Uterus (tissue), 4 donors: Measurements from ENCODE around the gene SLC49A3. TPM values are rescaled to one million over a fixed set of nuclear protein-coding genes. Genes with fewer than 3 reads are reported as not detected.

Experiments
- DNase-seq, 2 donors: peaks; one replicate each; pipeline ENCODE4 v3.0.0-alpha.2; 2019 to 2020
- H3K27ac ChIP-seq, 2 donors: fragments of 200-600 bp; sonication (generic); 1 replicate in 1 of 2; 2 replicates in 1 of 2; pipeline ENCODE4 v1.5.1; 2016 to 2018
- H3K27me3 ChIP-seq, 2 donors: fragments of 200-600 bp; sonication (generic); one replicate each; pipeline ENCODE4 v1.5.1; 2018 to 2019; ENCODE audit warnings: control low read depth in 1 of 2
- H3K36me3 ChIP-seq, 2 donors: fragments of 200-600 bp; sonication (generic); one replicate each; pipeline ENCODE4 v1.5.1; 2019; ENCODE audit warnings: control low read depth in 1 of 2
- H3K4me1 ChIP-seq, 2 donors: fragments of 200-600 bp; sonication (generic); one replicate each; pipeline ENCODE4 v1.5.1; 2018 to 2019; ENCODE audit warnings: control low read depth in 1 of 2
- H3K4me3 ChIP-seq, 2 donors: fragments of 200-600 bp; sonication (generic); 1 replicate in 1 of 2; 2 replicates in 1 of 2; pipeline ENCODE4 v1.5.1; 2018 to 2019; ENCODE audit warnings: mild to moderate bottlenecking in 1 of 2
- H3K9me3 ChIP-seq, 2 donors: fragments of 200-600 bp; sonication (generic); one replicate each; pipeline ENCODE4 v1.5.1; 2019; ENCODE audit warnings: control low read depth in 1 of 2
- CTCF ChIP-seq, 4 experiments: fragments of 200-600 bp in 2 of 4; fragments of 450-650 bp in 2 of 4; sonication (generic) in 2 of 4; IDR thresholded peaks; one replicate each; pipeline ENCODE4 v1.5.1; 2016 to 2019; ENCODE audit warnings: antibody characterized with exemption in 4 of 4, mild to moderate bottlenecking in 2 of 4, moderate library complexity in 1 of 4
- POLR2A ChIP-seq, 2 donors: fragments of 450-650 bp; IDR thresholded peaks; one replicate each; pipeline ENCODE4 v1.6.1; 2016; ENCODE audit warnings: antibody characterized with exemption in 2 of 2, mild to moderate bottlenecking in 1 of 2, moderate library complexity in 1 of 2
- intact Hi-C: fragments of 100-400 bp; cut with DNase I; formaldehyde crosslinking; loops from one replicate; pipeline ENCODE4 v1.15.1; 2023; ENCODE audit warnings: low total_unique reads
- total RNA-seq, 4 donors: library from RNA; depleted of rRNA in 3 of 4; stranded (reverse); fragments of >200 nt in 3 of 4; gene quantifications; one replicate each; pipeline versions ENCODE4 v1.1.0 to v1.2.4, GENCODE V29; 2014 to 2023
- donor health status: DM: yes; HTN: yes; CAD: no.

Gene SLC49A3
- total RNA-seq, 4 donors from 2014 or later = 1.2 to 12.6 (median 2.8) TPM

DNA sequence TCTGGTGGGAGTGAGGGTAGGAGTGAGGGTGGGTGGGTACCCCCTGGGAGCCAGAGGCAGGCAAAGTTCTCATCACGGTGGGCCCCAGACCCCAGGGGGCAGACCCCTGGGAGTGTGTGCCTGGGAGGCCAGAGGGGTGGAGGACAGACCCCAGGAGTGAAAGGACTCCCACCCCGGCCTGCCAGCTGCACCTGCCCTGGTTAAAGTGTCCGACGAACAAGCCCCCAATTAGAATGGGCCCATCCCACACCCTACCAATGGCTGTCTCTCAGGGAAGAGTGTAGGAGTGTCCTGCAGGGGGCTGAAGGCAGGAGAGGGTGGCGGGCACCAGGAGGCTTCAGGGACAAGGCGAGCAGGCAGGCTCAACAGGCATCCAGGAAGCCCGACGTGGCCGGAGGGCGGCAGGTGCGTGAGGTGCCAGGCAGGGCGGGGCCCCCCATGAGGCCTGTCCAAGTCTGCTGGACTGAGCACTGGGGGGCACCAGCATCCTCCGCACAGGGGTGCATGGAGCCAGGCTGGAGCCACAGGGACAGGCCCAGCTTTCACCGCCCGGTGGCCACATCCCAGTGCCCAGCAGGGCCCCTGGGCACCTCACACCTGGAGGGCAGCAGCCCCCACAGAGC, 54.9 kb downstream of the SLC49A3 start:
- no peaks in the 10 kb centered on the region for H3K9me3 ChIP-seq
- no peaks in the 10 kb centered on the region for H3K4me1 ChIP-seq
- H3K36me3 ChIP-seq = no peaks in the 10 kb centered on the region
- intact Hi-C loops = no loop called here
- H3K27me3 ChIP-seq = no peaks in the 10 kb centered on the region
- DNase-seq = no peak
- TF ChIP-seq CTCF (IDR thresholded peaks at IDR 0.05) (no peak), POLR2A (IDR thresholded peaks at IDR 0.05) (no peak)
- no peak overlapping the region for H3K27ac ChIP-seq
- H3K4me3 ChIP-seq = no peak overlapping the region

GRCh38 chr4:633406-633805, 55.5 kb downstream of the SLC49A3 start:
- DNase-seq = no peak
- no peaks in the 10 kb centered on the region for H3K4me1 ChIP-seq
- H3K9me3 ChIP-seq = no peaks in the 10 kb centered on the region
- intact Hi-C loops = no loop called here
- H3K36me3 ChIP-seq = no peaks in the 10 kb centered on the region
- H3K27ac ChIP-seq = no peak overlapping the region
- no peak overlapping the region for H3K4me3 ChIP-seq
- no peaks in the 10 kb centered on the region for H3K27me3 ChIP-seq
- TF ChIP-seq CTCF (IDR thresholded peaks at IDR 0.05) (no peak), POLR2A (IDR thresholded peaks at IDR 0.05) (no peak)

- intact Hi-C loops = no loop called here
- DNase-seq = no peak
- TF ChIP-seq CTCF (IDR thresholded peaks at IDR 0.05) (no peak), POLR2A (IDR thresholded peaks at IDR 0.05) (no peak)
- Histone ChIP-seq H3K4me3 (no peak overlapping the region), H3K36me3 (no peaks in the 10 kb centered on the region), H3K9me3 (no peaks in the 10 kb centered on the region), H3K27ac (no peak overlapping the region), H3K4me1 (no peaks in the 10 kb centered on the region), H3K27me3 (no peaks in the 10 kb centered on the region)
These were observed 56.0 kb downstream of the SLC49A3 start for GRCh38 chr4:632926-633325.

DNA sequence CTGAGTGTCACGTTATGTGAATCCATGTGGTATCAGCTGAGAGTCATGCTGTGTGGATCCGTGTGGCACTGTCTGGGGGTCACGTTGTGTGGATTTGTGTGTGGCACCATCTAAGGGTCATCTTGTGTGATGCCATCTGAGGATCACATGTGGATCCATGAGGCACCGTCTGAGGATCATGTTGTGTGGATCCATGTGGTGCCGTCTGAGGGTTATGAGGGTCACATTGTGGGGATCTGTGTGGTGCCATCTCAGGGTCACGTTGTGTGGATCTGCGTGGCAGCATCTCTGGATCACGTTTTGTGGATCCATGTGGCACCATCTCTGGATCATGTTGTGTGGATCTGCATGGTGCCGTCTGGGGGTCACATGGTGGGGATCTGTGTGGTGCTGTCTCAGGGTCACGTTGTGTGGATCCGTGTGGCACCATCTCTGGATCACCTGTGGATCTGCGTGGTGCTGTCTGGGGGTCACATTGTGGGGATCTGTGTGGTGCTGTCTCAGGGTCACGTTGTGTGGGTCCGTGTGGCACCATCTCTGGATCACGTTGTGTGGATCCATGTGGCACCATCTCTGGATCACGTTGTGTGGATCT, 56.7 kb downstream of the SLC49A3 start:
- no peaks in the 10 kb centered on the region for H3K27me3 ChIP-seq
- no peak overlapping the region for H3K27ac ChIP-seq
- no peaks in the 10 kb centered on the region for H3K36me3 ChIP-seq
- no peak overlapping the region for H3K4me3 ChIP-seq
- no peaks in the 10 kb centered on the region for H3K4me1 ChIP-seq
- TF ChIP-seq POLR2A (IDR thresholded peaks at IDR 0.05) (no peak), CTCF (IDR thresholded peaks at IDR 0.05) (no peak)
- no peaks in the 10 kb centered on the region for H3K9me3 ChIP-seq
- intact Hi-C loops = no loop called here
- no peak for DNase-seq

Other genes with a start within 250 kb of the SLC49A3 start
- 10 to 100 TPM; 14.7 to 58.8 (median 36.6) TPM for gene ZNF721, start 190.0 kb downstream of the SLC49A3 start, total RNA-seq
- gene PIGG, start 189.9 kb downstream of the SLC49A3 start, total RNA-seq = 100 to 1,000 TPM in 2 of 4 donors, 10 to 100 TPM in 2; 53.7 to 120 (median 88.4) TPM
- not detected for gene TMEM271, start 112.9 kb downstream of the SLC49A3 start, total RNA-seq
- 10 to 100 TPM in 1 of 4 donors, 1 to 10 TPM in 1, under 1 TPM in 1, not detected in 1; 0.26 to 16.2 (median 1.2) TPM for gene PDE6B, start 63.6 kb downstream of the SLC49A3 start, total RNA-seq
- 100 to 1,000 TPM in 1 of 4 donors, 10 to 100 TPM in 3; 24.1 to 168 (median 64.2) TPM for gene ATP5ME, start 14.9 kb downstream of the SLC49A3 start, total RNA-seq
- 1 to 10 TPM in 2 of 4 donors, not detected in 2; 4.6 to 9.9 TPM for gene MYL5, start 14.6 kb downstream of the SLC49A3 start, total RNA-seq
- 10 to 100 TPM; 17.7 to 80.6 (median 53.4) TPM for gene PCGF3, start 16.7 kb upstream of the SLC49A3 start, total RNA-seq
- 10 to 100 TPM in 1 of 4 donors, 1 to 10 TPM in 1, under 1 TPM in 2; 0.14 to 15.1 (median 2.0) TPM for gene CPLX1, start 137.0 kb upstream of the SLC49A3 start, total RNA-seq
- gene GAK, start 243.2 kb upstream of the SLC49A3 start, total RNA-seq = 1,000 to 10,000 TPM in 1 of 4 donors, 100 to 1,000 TPM in 1, 10 to 100 TPM in 2; 50.6 to 1,098 (median 104) TPM
- gene TMEM175, start 243.3 kb upstream of the SLC49A3 start, total RNA-seq = 10 to 100 TPM in 3 of 4 donors, 1 to 10 TPM in 1; 9.9 to 39.7 (median 26.3) TPM